Measurements from ENCODE around the gene MCM9. TPM values are rescaled to one million over a fixed set of nuclear protein-coding genes. Genes with fewer than 3 reads are reported as not detected.

The MCM9 gene
- total RNA-seq, 2 donors from 2014 or later, result 9.9 to 33.9 TPM

DNA sequence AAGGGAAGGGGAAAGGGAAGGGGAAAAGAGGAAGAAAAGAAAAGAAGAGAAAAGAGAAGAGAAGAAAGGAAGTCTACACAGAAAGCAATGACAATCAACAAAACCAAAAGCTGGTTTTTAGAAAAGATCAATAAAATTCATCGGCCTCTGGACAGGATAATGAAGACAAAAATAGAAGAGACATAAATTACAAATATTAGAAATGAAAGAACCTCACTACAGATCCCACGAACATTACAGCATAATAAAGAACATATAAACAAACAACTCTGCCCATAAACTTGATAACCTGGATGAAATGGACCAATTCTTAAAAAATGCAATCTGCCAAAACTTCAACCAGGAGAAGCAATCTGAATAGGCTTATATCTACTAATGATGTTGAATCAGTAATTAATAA, 61.7 kb downstream of the MCM9 start:
- intact Hi-C loops (cut with DNase I), result no loop called here
- 83 to 85% methylated on average over 2 of the region's 2 CpGs for WGBS, 2 donors
- Histone ChIP-seq H3K27ac (no peak overlapping the region), H3K9me3 (no peaks in the 10 kb centered on the region), H3K4me3 (no peak overlapping the region), H3K27me3 (no peaks in the 10 kb centered on the region), H3K36me3 (replicated peaks in 1 of 2; ENCODE audit: insufficient read depth in 1 of 2, low read depth in 2 of 2) (no peaks in the 10 kb centered on the region), H3K4me1 (peaks cover 12% of the 10 kb centered on the region)
- TF ChIP-seq CTCF (IDR thresholded peaks at IDR 0.05) (no peak), POLR2A (IDR thresholded peaks at IDR 0.05) (no peak)
- DNase-seq (no peak), ATAC-seq (no peak)

DNA sequence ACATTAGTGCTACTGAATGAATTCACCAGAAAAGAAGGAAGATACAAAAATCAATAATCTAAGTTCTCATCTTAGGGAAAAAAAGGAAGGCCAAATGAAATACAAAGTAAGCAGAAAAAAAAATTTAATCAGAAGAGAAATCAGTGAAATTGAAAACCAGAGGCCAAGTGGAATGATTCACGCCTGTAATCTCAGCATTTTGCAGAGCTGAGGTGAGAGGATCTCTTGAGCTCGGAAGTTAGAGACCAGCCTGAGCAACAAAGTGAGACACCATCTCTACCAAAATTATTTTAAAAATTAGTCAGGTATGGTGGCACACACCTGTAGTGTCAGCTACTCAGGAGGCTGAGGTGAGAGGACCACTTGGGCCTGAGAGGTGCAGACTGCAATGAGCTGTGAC, 62.2 kb downstream of the MCM9 start:
- 90 to 92% methylated on average over 2 of the region's 2 CpGs for WGBS, 2 donors
- intact Hi-C loops (cut with DNase I), result no loop called here
- no peaks in the 10 kb centered on the region for H3K36me3 ChIP-seq (replicated peaks in 1 of 2; ENCODE audit: insufficient read depth in 1 of 2, low read depth in 2 of 2)
- H3K27me3 ChIP-seq, result no peaks in the 10 kb centered on the region
- no peaks in the 10 kb centered on the region for H3K9me3 ChIP-seq
- no peak overlapping the region for H3K27ac ChIP-seq
- DNase-seq (no peak), ATAC-seq (no peak)
- no peak overlapping the region for H3K4me3 ChIP-seq
- TF ChIP-seq POLR2A (IDR thresholded peaks at IDR 0.05), result no peak
- no peak for TF ChIP-seq CTCF (IDR thresholded peaks at IDR 0.05)
- H3K4me1 ChIP-seq, result peaks cover 12% of the 10 kb centered on the region

DNA sequence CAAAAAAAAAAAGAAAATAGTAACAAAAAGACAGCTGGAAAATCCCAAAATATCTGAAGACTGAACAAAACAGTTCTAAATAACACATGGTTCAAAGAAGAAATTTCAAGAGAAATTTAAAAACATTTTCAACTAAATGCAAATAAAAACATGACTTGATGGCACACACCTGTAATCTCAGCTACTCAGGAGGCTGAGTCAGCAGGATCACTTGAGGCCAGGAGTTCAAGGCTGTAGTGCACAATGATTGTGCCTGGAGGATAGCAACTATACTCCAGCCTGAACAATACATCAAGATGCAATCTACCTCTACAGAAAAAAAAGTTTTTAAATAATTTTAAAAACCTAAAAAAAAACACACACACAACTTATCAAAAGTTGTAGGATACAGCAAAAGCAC, 62.6 kb downstream of the MCM9 start:
- H3K36me3 ChIP-seq (replicated peaks in 1 of 2; ENCODE audit: insufficient read depth in 1 of 2, low read depth in 2 of 2), result no peaks in the 10 kb centered on the region
- no peaks in the 10 kb centered on the region for H3K27me3 ChIP-seq
- H3K9me3 ChIP-seq, result no peaks in the 10 kb centered on the region
- intact Hi-C loops (cut with DNase I), result no loop called here
- H3K4me3 ChIP-seq, result no peak overlapping the region
- TF ChIP-seq CTCF (IDR thresholded peaks at IDR 0.05) (no peak), POLR2A (IDR thresholded peaks at IDR 0.05) (no peak)
- no peak overlapping the region for H3K27ac ChIP-seq
- peaks cover 12% of the 10 kb centered on the region for H3K4me1 ChIP-seq
- ATAC-seq (no peak), DNase-seq (no peak)

- no peak overlapping the region for H3K27ac ChIP-seq
- no peak for ATAC-seq
- WGBS, 2 donors, result 89 to 92% methylated on average over 5 of the region's 5 CpGs
Measured at GRCh38 chr6:118871331-118871730, 63.6 kb downstream of the MCM9 start.

More at GRCh38 chr6:118871331-118871730, 63.6 kb downstream of the MCM9 start:
- no peaks in the 10 kb centered on the region for H3K36me3 ChIP-seq (replicated peaks in 1 of 2; ENCODE audit: insufficient read depth in 1 of 2, low read depth in 2 of 2)
- TF ChIP-seq CTCF (IDR thresholded peaks at IDR 0.05) (no peak), POLR2A (IDR thresholded peaks at IDR 0.05) (no peak)
- H3K4me1 ChIP-seq, result peaks cover 6% of the 10 kb centered on the region
- no peaks in the 10 kb centered on the region for H3K9me3 ChIP-seq
- no peak for DNase-seq
- H3K27me3 ChIP-seq, result no peaks in the 10 kb centered on the region
- intact Hi-C loops (cut with DNase I), result no loop called here
- H3K4me3 ChIP-seq, result no peak overlapping the region

Measured in body of pancreas (tissue), 4 donors.